ENCODE measurements around the gene ACTG2. TPM values are rescaled to one million over a fixed set of nuclear protein-coding genes. Genes with fewer than 3 reads are reported as not detected.

ACTG2 gene
- total RNA-seq, 2 donors from 2014 or later: 251 to 325 TPM

DNA sequence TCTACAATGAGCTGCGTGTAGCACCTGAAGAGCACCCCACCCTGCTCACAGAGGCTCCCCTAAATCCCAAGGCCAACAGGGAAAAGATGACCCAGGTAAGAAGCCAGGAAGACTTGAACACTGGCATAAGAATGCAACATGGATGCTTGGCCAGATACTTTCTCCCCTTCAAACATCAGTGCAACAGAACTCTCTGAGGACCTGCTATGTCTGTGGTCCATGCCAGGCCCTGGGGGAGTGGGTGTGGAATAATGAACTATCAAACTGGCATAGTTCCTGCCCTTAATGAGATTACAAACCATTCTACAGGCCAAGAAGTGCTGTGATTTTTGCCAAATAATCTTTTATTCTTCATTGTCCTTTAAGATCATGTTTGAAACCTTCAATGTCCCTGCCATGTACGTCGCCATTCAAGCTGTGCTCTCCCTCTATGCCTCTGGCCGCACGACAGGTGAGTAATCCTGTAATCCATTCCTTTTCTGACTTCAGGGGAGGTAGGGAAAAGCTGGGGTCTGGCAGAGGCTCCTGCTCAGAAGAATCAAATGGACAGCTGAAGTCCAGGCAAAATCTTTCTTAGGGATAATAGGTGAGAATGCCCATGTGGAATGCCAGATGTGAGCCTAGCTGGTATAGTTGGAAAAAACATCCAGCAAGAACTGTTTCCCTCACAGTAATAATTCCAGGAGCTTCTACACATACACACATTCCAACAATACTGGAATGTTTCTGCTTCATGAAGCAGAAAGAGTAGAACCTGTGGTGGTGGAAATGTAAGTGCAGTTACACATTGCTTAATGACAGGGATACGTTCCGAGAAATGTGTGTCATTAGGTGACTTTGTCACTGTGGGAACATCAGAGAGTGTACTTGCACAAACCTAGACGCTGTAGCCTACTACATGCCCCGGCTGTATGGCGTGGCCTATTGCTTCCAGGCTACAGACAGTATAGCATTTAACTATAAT lies 16.2 kb downstream of the ACTG2 start:
- Histone ChIP-seq H3K27me3 (replicated peaks; ENCODE audit: insufficient read depth) (no peaks in the 10 kb centered on the region), H3K36me3 (peaks cover 38% of the 10 kb centered on the region), H3K9me3 (no peaks in the 10 kb centered on the region), H3K27ac (no peak overlapping the region), H3K4me1 (ENCODE audit: control insufficient read depth in 1 of 2, low read depth in 2 of 2) (no peaks in the 10 kb centered on the region), H3K4me3 (no peak overlapping the region)
- no peak for DNase-seq (ENCODE audit: low spot score)
- TF ChIP-seq, protein P1, sequence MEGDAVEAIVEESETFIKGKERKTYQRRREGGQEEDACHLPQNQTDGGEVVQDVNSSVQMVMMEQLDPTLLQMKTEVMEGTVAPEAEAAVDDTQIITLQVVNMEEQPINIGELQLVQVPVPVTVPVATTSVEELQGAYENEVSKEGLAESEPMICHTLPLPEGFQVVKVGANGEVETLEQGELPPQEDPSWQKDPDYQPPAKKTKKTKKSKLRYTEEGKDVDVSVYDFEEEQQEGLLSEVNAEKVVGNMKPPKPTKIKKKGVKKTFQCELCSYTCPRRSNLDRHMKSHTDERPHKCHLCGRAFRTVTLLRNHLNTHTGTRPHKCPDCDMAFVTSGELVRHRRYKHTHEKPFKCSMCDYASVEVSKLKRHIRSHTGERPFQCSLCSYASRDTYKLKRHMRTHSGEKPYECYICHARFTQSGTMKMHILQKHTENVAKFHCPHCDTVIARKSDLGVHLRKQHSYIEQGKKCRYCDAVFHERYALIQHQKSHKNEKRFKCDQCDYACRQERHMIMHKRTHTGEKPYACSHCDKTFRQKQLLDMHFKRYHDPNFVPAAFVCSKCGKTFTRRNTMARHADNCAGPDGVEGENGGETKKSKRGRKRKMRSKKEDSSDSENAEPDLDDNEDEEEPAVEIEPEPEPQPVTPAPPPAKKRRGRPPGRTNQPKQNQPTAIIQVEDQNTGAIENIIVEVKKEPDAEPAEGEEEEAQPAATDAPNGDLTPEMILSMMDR (IDR thresholded peaks at IDR 0.05): no peak
- no peak for ATAC-seq (ENCODE audit: insufficient number of reproducible peaks, low FRiP score, low read depth)

DNA sequence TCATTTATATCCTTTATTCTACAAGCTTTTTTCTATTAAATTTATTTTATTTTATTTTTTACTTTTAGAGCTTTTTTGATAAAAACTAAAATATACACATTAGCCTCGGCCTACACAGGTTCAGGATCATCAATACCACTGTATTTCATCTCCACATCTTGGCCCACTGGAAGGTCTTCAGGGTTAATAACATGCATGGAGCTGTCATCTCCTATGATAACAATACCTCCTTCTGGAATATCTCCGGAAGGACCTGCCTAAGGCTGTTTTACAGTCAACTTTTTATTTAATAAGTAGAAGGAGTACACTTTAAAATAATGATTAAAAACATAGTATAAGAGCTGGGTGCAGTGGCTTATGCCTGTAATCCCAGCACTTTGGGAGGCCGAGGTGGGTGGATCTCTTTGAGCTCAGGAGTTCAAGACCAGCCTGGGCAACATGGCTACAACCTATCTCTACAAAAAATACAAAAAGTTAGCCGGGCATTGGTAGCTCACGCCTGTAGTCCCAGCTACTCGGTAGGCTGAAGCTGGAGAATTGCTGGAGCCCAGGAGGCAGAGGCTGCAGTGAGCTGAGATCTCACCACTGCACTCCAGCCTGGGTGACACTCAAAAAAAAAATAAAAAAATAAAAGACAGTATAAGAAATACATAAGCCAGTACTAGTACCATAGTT lies 18.2 kb downstream of the ACTG2 start:
- H3K27me3 ChIP-seq (replicated peaks; ENCODE audit: insufficient read depth): no peaks in the 10 kb centered on the region
- no peaks in the 10 kb centered on the region for H3K4me1 ChIP-seq (ENCODE audit: control insufficient read depth in 1 of 2, low read depth in 2 of 2)
- peaks cover 58% of the 10 kb centered on the region for H3K36me3 ChIP-seq
- no peak overlapping the region for H3K4me3 ChIP-seq
- ATAC-seq (ENCODE audit: insufficient number of reproducible peaks, low FRiP score, low read depth) (no peak), DNase-seq (ENCODE audit: low spot score) (no peak)
- H3K9me3 ChIP-seq: no peaks in the 10 kb centered on the region
- TF ChIP-seq, protein P1 (IDR thresholded peaks at IDR 0.05): no peak
- no peak overlapping the region for H3K27ac ChIP-seq

DNA sequence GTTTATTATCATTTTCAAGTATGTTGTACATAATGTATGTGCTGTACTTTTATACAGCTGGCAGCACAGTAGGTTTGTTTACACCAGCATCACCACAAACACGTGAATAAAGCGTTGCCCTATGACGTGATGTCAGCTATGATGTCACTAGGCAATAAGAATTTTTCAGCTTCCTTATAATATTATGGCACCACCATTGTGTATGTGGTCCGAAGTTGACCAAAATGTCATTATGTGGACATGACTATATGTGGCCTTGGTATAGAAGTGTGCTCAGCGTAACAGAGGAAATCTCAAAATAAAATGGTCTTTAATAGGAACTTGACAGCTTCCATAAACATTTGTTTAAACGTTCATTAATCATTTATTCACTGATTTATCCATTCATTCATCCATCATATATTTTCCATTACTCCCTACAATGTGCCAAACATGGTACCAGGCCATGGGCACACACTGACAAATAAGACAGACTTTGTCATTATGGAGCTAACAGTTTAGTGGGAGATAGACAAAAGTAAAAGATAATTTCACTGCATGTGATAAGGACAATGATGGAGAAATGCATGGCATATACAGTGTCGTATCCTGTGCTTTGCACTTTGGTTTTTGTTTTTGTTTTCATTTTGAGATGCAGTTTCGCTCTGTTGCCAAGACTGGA lies 18.9 kb downstream of the ACTG2 start:
- Histone ChIP-seq H3K27me3 (replicated peaks; ENCODE audit: insufficient read depth) (no peaks in the 10 kb centered on the region), H3K4me3 (no peak overlapping the region), H3K9me3 (no peaks in the 10 kb centered on the region), H3K27ac (no peak overlapping the region), H3K36me3 (peaks cover 63% of the 10 kb centered on the region), H3K4me1 (ENCODE audit: control insufficient read depth in 1 of 2, low read depth in 2 of 2) (no peaks in the 10 kb centered on the region)
- TF ChIP-seq, protein P1 (IDR thresholded peaks at IDR 0.05): no peak
- DNase-seq (ENCODE audit: low spot score) (no peak), ATAC-seq (ENCODE audit: insufficient number of reproducible peaks, low FRiP score, low read depth) (no peak)

DNA sequence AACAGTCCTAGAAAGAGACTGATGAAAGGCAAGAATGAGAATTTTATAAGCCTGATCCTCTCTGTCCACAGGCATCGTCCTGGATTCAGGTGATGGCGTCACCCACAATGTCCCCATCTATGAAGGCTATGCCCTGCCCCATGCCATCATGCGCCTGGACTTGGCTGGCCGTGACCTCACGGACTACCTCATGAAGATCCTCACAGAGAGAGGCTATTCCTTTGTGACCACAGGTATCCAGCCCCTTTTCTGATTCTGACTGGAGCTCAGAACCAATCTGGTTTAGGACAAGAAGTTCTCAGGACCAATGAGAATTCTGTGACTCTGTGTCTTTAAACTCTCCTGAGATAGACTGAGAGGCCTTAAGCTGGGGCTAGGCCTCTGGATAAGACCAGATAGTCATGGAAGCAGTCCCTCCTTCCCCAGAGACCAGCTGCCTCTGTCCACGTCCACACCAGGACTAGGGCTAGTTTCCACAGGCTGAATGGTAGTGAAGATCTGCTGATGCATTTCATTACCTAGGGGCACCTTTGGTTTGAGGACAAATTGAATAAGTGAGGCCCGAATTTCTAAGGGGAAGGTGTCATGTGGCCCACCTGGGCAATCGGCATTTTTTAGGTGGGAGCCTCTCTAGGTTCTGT lies 20.7 kb downstream of the ACTG2 start:
- DNase-seq (ENCODE audit: low spot score): no peak
- Histone ChIP-seq H3K27me3 (replicated peaks; ENCODE audit: insufficient read depth) (no peaks in the 10 kb centered on the region), H3K4me1 (ENCODE audit: control insufficient read depth in 1 of 2, low read depth in 2 of 2) (no peaks in the 10 kb centered on the region), H3K9me3 (no peaks in the 10 kb centered on the region), H3K27ac (no peak overlapping the region), H3K36me3 (peaks cover 69% of the 10 kb centered on the region), H3K4me3 (no peak overlapping the region)
- TF ChIP-seq, protein P1 (IDR thresholded peaks at IDR 0.05): no peak
- ATAC-seq (ENCODE audit: insufficient number of reproducible peaks, low FRiP score, low read depth): no peak

Measured in thoracic aorta (tissue), 2 donors.